SK-N-SH treated with all-trans-retinoic acid at 6 μM for 48 hours (cell line): ENCODE results near the gene NET1.

Experiments
- ARNTL ChIP-seq: fragments of 450-650 bp; formaldehyde crosslinking; IDR thresholded peaks from 2 replicates; pipeline ENCODE4 v1.5.0; 2020; ENCODE audit warnings: low read depth, mild to moderate bottlenecking, moderate library complexity, borderline replicate concordance
- RARB ChIP-seq: fragments of 250-450 bp; sonication (Bioruptor Pico); IDR thresholded peaks from 2 replicates; pipeline ENCODE4 v1.8.0; 2021; ENCODE audit warnings: mild to moderate bottlenecking, moderate library complexity
- TCF4 ChIP-seq: fragments of 250-450 bp; sonication (Bioruptor Pico); IDR thresholded peaks from 2 replicates; pipeline ENCODE4 v1.8.0; 2021; ENCODE audit warnings: mild to moderate bottlenecking, moderate library complexity, borderline replicate concordance

GRCh38 chr10:5506751-5507648 is 94.6 kb downstream of the NET1 start:
- TF ChIP-seq RARB (no peak), TCF4 (CRISPR knock-in tag) (no peak), ARNTL (CRISPR knock-in tag) (no peak)
